Activated B cell treated with CpG ODN at 0.5 μM for 24 hours (primary cell): Measurements from ENCODE around the gene PRSS35. TPM values are rescaled to one million over a fixed set of nuclear protein-coding genes. Genes with fewer than 3 reads are reported as not detected.

Source experiments
- ATAC-seq: fragments of 200-7000 bp; cut with Tn5 transposase; one replicate; pipeline ENCODE4 v1.10.0; 2021; ENCODE audit warnings: low read depth, mild to moderate bottlenecking, moderate library complexity
- CTCF ChIA-PET: fragments of 350-600 bp; sonication (Branson Sonifier 250); formaldehyde crosslinking; loops from one replicate; lab custom pipeline; 2021; ENCODE audit warnings: antibody characterized with exemption; lab: Charles Lee
- POLR2A ChIA-PET: fragments of 350-600 bp; sonication (Branson Sonifier 250); formaldehyde crosslinking; loops from one replicate; lab custom pipeline; 2021; ENCODE audit warnings: antibody characterized with exemption; lab: Charles Lee
- DNase-seq: peaks from one replicate; pipeline ENCODE4 v3.0.0; 2022
- H3K27ac Mint-ChIP-seq: one replicate; pipeline ENCODE4 v1.8.0; 2020; ENCODE audit warnings: mixed read lengths
- H3K27me3 Mint-ChIP-seq: one replicate; pipeline ENCODE4 v1.8.0; 2021; ENCODE audit warnings: mixed read lengths
- H3K36me3 Mint-ChIP-seq: one replicate; pipeline ENCODE4 v1.8.0; 2021; ENCODE audit warnings: low read depth, mixed read lengths
- H3K4me1 Mint-ChIP-seq: one replicate; pipeline ENCODE4 v1.8.0; 2021; ENCODE audit warnings: mixed read lengths
- H3K4me3 Mint-ChIP-seq: one replicate; pipeline ENCODE4 v1.8.0; 2020; ENCODE audit warnings: mild to moderate bottlenecking, mixed read lengths
- H3K9me3 Mint-ChIP-seq: one replicate; pipeline ENCODE4 v1.8.0; 2020; ENCODE audit warnings: mixed read lengths
- intact Hi-C: fragments of 100-400 bp; cut with micrococcal nuclease; formaldehyde crosslinking; loops from one replicate; pipeline ENCODE4 v1.15.1; 2024
- total RNA-seq: library from RNA; stranded (reverse); gene quantifications from 2 replicates; pipeline ENCODE4 v1.2.3, GENCODE V29; 2022
- TF ChIP-seq, protein P1 (sequence below): fragments of 200-600 bp; IDR thresholded peaks from one replicate; pipeline ENCODE4 v1.8.0; 2022; ENCODE audit warnings: antibody characterized with exemption, mild to moderate bottlenecking

Gene PRSS35
- total RNA-seq, 1 donor from 2014 or later: not detected

DNA sequence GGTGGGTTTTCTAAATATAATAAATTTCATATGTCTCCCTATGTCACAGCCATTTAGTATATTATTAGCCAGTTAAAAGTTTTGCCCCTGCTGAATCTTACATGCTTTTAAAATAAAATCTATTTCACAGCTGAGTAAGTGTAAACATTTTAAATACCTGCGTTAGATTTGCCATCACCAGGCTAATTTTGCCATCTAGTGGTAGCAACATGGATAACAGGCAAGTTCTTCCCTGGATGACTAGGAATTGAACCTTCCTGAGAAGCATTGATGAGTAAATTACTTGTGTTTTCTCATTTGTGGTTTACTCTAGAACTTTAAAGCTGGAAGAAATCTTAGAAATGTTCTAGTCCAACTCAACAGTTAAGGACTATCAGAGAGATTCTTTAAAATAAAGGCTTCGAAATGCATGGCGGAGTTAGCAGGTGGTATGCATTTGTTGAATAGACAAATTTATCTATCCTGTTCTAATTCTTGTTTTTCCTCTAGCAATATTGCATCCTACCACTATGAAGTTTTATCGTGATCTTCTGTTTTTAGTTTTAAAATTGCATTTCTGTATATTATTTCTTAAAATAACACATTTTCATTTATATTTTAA, 2.6 kb downstream of the PRSS35 start:
- H3K9me3 Mint-ChIP-seq: no peaks in the 10 kb centered on the region
- no peak for ATAC-seq
- peaks cover 9% of the 10 kb centered on the region for H3K4me1 Mint-ChIP-seq
- TF ChIP-seq, protein P1, sequence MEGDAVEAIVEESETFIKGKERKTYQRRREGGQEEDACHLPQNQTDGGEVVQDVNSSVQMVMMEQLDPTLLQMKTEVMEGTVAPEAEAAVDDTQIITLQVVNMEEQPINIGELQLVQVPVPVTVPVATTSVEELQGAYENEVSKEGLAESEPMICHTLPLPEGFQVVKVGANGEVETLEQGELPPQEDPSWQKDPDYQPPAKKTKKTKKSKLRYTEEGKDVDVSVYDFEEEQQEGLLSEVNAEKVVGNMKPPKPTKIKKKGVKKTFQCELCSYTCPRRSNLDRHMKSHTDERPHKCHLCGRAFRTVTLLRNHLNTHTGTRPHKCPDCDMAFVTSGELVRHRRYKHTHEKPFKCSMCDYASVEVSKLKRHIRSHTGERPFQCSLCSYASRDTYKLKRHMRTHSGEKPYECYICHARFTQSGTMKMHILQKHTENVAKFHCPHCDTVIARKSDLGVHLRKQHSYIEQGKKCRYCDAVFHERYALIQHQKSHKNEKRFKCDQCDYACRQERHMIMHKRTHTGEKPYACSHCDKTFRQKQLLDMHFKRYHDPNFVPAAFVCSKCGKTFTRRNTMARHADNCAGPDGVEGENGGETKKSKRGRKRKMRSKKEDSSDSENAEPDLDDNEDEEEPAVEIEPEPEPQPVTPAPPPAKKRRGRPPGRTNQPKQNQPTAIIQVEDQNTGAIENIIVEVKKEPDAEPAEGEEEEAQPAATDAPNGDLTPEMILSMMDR: peak; percentile 68
- no peak for DNase-seq
- peaks cover 21% of the 10 kb centered on the region for H3K27me3 Mint-ChIP-seq
- no peak overlapping the region for H3K27ac Mint-ChIP-seq
- ChIA-PET CTCF (interaction anchor here (1.0 to 4.4 kb wide), 9 partner anchors 9 to 1244 kb away, joined by 4 to 29 read pairs (median 5); partner anchors contain the start of genes DOP1A and UBE3D), POLR2A (no interaction called here)
- intact Hi-C loops: loop anchor here (1.0 kb wide), 3 partner anchors 293 to 1245 kb away; partner anchors contain the start of gene DOP1A
- no peak overlapping the region for H3K4me3 Mint-ChIP-seq
- no peaks in the 10 kb centered on the region for H3K36me3 Mint-ChIP-seq

DNA sequence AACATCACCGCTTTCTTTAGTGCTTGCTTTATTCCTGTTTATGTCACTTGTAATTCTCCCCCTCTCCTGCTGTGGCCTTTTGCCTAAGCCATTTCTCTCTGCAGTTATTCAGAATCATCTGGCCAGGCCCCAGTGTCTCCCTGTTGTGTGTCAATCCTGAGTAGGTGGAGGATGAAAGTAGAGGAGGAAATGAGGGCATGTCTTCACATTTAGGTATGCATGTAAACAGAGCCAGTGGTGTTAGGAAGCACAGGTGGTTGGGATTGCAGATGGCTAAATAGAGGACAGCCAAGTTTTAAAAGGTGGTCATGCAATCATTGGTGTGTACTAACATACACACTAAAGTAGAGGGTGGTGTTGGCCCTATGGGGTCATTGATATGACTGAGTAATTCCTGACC, 5.2 kb downstream of the PRSS35 start:
- no peak overlapping the region for H3K4me3 Mint-ChIP-seq
- no peaks in the 10 kb centered on the region for H3K36me3 Mint-ChIP-seq
- peaks cover 6% of the 10 kb centered on the region for H3K27me3 Mint-ChIP-seq
- TF ChIP-seq, protein P1: no peak
- no peak for DNase-seq
- no peak overlapping the region for H3K27ac Mint-ChIP-seq
- no peak for ATAC-seq
- ChIA-PET POLR2A (no interaction called here), CTCF (no interaction called here)
- intact Hi-C loops: no loop called here
- peaks cover 1% of the 10 kb centered on the region for H3K4me1 Mint-ChIP-seq
- no peaks in the 10 kb centered on the region for H3K9me3 Mint-ChIP-seq

DNA sequence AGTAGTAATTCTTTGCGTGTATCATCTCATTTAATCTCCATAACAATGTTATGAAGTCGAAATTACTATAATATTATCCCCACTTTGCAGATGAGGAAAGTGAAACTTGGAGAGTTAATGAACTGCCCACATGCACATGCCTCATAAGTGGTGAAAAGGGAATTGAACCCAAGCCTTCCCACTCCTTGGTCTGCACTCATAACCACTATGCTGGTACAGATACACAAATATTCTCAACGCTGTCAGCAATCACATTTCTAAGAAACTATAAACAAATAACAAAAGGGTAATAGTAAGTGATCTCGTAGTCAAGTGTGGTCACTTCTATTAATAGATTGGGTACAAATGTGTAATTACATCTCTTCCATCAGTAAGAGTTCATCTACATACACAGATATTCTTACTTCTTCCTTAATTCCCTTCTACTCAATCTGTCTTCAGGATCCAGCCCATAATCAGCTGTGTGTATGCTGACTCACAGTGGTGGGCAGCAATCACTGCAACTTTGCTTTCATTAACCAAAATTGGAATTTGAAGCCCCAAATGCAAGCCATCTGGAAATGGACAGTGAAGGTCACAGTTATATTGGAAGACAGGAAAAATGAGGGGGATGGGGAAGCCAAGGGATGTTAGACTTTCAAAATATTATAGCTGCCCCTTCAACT, 6.6 kb downstream of the PRSS35 start:
- H3K27me3 Mint-ChIP-seq: peaks cover 4% of the 10 kb centered on the region
- TF ChIP-seq, protein P1: no peak
- no peak overlapping the region for H3K27ac Mint-ChIP-seq
- DNase-seq (no peak), ATAC-seq (no peak)
- ChIA-PET CTCF (no interaction called here), POLR2A (no interaction called here)
- no peak overlapping the region for H3K4me3 Mint-ChIP-seq
- no peaks in the 10 kb centered on the region for H3K36me3 Mint-ChIP-seq
- no peaks in the 10 kb centered on the region for H3K9me3 Mint-ChIP-seq
- intact Hi-C loops: no loop called here
- no peaks in the 10 kb centered on the region for H3K4me1 Mint-ChIP-seq

DNA sequence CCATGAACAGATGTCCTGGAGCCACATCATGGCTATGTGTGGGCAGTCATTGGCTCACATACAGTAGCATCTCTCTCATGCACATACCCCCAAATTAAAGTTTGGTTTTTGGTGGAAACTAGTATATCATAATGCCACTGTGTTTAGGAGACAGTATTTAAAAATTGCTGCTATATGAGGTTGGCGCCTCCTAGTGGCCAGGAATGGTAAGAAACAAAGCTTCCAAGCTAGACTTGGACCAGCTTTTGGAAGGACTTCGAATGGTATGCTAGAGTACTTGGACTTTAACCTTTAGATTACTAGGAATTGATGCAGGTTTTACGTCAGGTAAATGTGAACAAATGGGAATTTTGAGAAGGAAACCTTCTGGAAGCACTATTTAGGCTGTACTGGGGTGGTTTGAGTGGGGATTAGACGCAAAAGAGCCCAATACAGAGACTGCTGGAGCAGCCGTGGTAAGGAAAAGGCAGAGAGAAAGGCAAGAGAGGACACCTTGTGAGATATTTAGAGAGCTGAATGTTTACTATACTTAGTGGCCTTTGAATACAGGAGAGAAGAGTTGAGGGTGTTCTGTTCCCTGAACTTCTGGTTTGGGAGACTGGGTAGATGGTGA, 23.8 kb downstream of the PRSS35 start:
- ChIA-PET POLR2A (no interaction called here), CTCF (interaction anchor here (0.6 to 1.4 kb wide), 4 partner anchors 10 to 1266 kb away, joined by 3 to 6 read pairs (median 4); partner anchors contain the start of gene UBE3D)
- H3K4me1 Mint-ChIP-seq: no peaks in the 10 kb centered on the region
- no peak overlapping the region for H3K27ac Mint-ChIP-seq
- no peak for ATAC-seq
- intact Hi-C loops: no loop called here
- no peaks in the 10 kb centered on the region for H3K9me3 Mint-ChIP-seq
- H3K27me3 Mint-ChIP-seq: peaks cover 2% of the 10 kb centered on the region
- DNase-seq: no peak
- H3K4me3 Mint-ChIP-seq: no peak overlapping the region
- TF ChIP-seq, protein P1: no peak
- no peaks in the 10 kb centered on the region for H3K36me3 Mint-ChIP-seq
